Neuronal stem cell (in vitro differentiated cells): ENCODE data around the gene FANCM. TPM values are rescaled to one million over a fixed set of nuclear protein-coding genes. Genes with fewer than 3 reads are reported as not detected.
A peak's percentile ranks its signal among the peaks of the same experiment; 100 is the strongest.

Experiments used
- DNase-seq: peaks from one replicate; pipeline ENCODE4 v3.0.0-alpha.2; 2013; ENCODE audit warnings: low spot score
- H2AFZ ChIP-seq: one replicate; pipeline ENCODE4 v1.6.1; 2013; ENCODE audit warnings: mild to moderate bottlenecking, low read length, inconsistent platforms
- H2AK5ac ChIP-seq: 2 replicates; pipeline ENCODE4 v1.6.1; 2013; ENCODE audit warnings: low read depth, mild to moderate bottlenecking, inconsistent platforms, low read length, moderate library complexity, mixed read lengths
- H2BK120ac ChIP-seq: 2 replicates; pipeline ENCODE4 v1.6.1; 2013; ENCODE audit warnings: low read depth, mild to moderate bottlenecking, inconsistent platforms, low read length, moderate library complexity, mixed read lengths
- H2BK12ac ChIP-seq: one replicate; pipeline ENCODE4 v1.6.1; 2013; ENCODE audit warnings: low read length, inconsistent platforms
- H2BK15ac ChIP-seq: 2 replicates; pipeline ENCODE4 v1.6.1; 2013; ENCODE audit warnings: mild to moderate bottlenecking, low read length, inconsistent platforms, mixed read lengths
- H2BK5ac ChIP-seq: one replicate; pipeline ENCODE4 v1.6.1; 2013; ENCODE audit warnings: inconsistent platforms, mild to moderate bottlenecking, low read length, moderate library complexity
- H3K14ac ChIP-seq: one replicate; pipeline ENCODE4 v1.6.1; 2013; ENCODE audit warnings: low read length, inconsistent platforms
- H3K18ac ChIP-seq: 2 replicates; pipeline ENCODE4 v1.6.1; 2013; ENCODE audit warnings: low read length, inconsistent platforms
- H3K23ac ChIP-seq: 2 replicates; pipeline ENCODE4 v1.6.1; 2013; ENCODE audit warnings: low read depth, mild to moderate bottlenecking, mixed read lengths, low read length, inconsistent platforms; ENCODE audit not compliant: poor library complexity
- H3K27ac ChIP-seq: replicated peaks from 3 replicates; pipeline ENCODE4 v1.5.1; 2013; ENCODE audit warnings: low read length, inconsistent platforms
- H3K27me3 ChIP-seq, 3 experiments: 2 replicates each; pipeline ENCODE4 v1.6.1; 2013; ENCODE audit warnings: low read length in 3 of 3, mild to moderate bottlenecking in 2 of 3, inconsistent platforms in 1 of 3, low read depth in 1 of 3, mixed read lengths in 1 of 3, moderate library complexity in 1 of 3; ENCODE audit not compliant: control insufficient read depth in 3 of 3, insufficient read depth in 3 of 3
- H3K36me3 ChIP-seq, 2 donors: replicated peaks in 1 of 2; 2 replicates each; pipeline ENCODE4 v1.6.1; 2013; ENCODE audit warnings: low read length in 2 of 2; ENCODE audit not compliant: control insufficient read depth in 2 of 2, insufficient read depth in 2 of 2
- H3K4ac ChIP-seq: 2 replicates; pipeline ENCODE4 v1.6.1; 2013; ENCODE audit warnings: inconsistent platforms, mild to moderate bottlenecking, low read length, moderate library complexity
- H3K4me1 ChIP-seq, 2 donors: 1 replicate in 1 of 2; 2 replicates in 1 of 2; pipeline ENCODE4 v1.6.1; 2013; ENCODE audit warnings: low read length in 2 of 2, low read depth in 1 of 2; ENCODE audit not compliant: control insufficient read depth in 2 of 2, insufficient read depth in 1 of 2
- H3K4me2 ChIP-seq: one replicate; pipeline ENCODE4 v1.6.1; 2013; ENCODE audit warnings: mild to moderate bottlenecking, low read length, inconsistent platforms; ENCODE audit not compliant: insufficient read depth, poor library complexity, severe bottlenecking
- H3K4me3 ChIP-seq, 2 donors: 2 replicates each; pipeline ENCODE4 v1.5.1; 2013; ENCODE audit warnings: low read length in 2 of 2, mild to moderate bottlenecking in 2 of 2, inconsistent platforms in 1 of 2, moderate library complexity in 1 of 2
- H3K79me1 ChIP-seq: one replicate; pipeline ENCODE4 v1.6.1; 2013; ENCODE audit warnings: low read depth, mild to moderate bottlenecking, inconsistent platforms, low read length, moderate library complexity
- H3K9ac ChIP-seq: one replicate; pipeline ENCODE4 v1.6.1; 2013; ENCODE audit warnings: mild to moderate bottlenecking, low read depth, low read length, inconsistent platforms; ENCODE audit not compliant: poor library complexity
- H3K9me3 ChIP-seq, 2 donors: replicated peaks in 1 of 2; 2 replicates each; pipeline versions ENCODE3 to v1.6.1; 2013; ENCODE audit warnings: low read length in 2 of 2, mild to moderate bottlenecking in 2 of 2, inconsistent platforms in 1 of 2, low read depth in 1 of 2, mixed read lengths in 1 of 2, moderate library complexity in 1 of 2; ENCODE audit not compliant: control insufficient read depth in 2 of 2, insufficient read depth in 1 of 2
- H4K8ac ChIP-seq: one replicate; pipeline ENCODE4 v1.6.1; 2013; ENCODE audit warnings: low read depth, mild to moderate bottlenecking, inconsistent platforms, low read length, moderate library complexity
- H4K91ac ChIP-seq: one replicate; pipeline ENCODE4 v1.6.1; 2013; ENCODE audit warnings: low read length, low read depth, mild to moderate bottlenecking, inconsistent platforms; ENCODE audit not compliant: poor library complexity
- WGBS, 2 donors: extraction: QIAGEN DNeasy Blood & Tissue Kit; methylation state at CpG; one replicate each; pipeline ENCODE4 v1.1.7; 2013; ENCODE audit warnings: missing lambda C conversion rate in 2 of 2, mixed read lengths in 1 of 2; ENCODE audit not compliant: insufficient read length in 2 of 2, insufficient replicate concordance in 1 of 2; ENCODE audit errors: extremely low coverage in 2 of 2; 5-methylcytosine and 5-hydroxymethylcytosine counted together
- small RNA-seq: library from polyadenylated mRNA; stranded (forward); fragments of <200 nt; extraction: miRNeasy Mini kit (QIAGEN cat#:217004); gene quantifications from one replicate; pipeline ENCODE3, GENCODE V24; 2013; ENCODE audit not compliant: insufficient read depth

FANCM gene

DNA sequence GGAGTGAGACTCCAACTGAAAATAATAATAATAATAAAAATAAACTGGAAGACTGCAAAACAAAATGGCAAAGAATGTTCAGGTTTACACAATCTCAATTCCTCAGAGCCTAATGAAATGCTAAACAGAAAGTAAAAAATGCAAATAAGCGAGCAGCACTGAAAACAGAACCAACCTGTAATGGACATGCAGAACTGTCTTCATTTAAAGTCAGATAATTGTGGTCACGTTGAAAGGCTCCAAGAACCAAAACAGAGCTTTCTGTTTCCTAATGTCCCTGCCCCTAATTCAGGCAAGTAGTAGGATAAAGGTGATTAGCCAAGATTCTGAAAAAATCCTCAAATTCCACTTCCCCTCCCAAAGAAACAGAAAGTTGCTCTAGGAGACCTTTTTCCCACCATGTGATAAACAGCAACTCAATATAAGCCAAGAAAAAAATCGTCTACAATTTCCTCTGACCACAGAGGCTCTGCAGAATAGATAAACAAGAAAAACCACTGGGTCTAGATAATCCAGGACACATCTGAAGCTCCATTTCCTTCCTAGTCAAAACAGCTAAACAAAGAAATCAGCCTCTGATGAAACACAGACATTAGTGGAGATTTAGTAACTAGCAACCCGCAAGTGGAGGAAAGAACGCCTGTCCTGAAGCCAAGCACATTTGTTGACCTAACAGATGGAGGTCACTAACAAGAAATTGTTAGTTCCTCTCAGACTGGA, 114.3 kb downstream of the FANCM start:
- Histone ChIP-seq H3K79me1 (no peaks in the 10 kb centered on the region), H2AFZ (no peak overlapping the region), H3K4me2 (no peak overlapping the region), H2AK5ac (no peak overlapping the region), H2BK5ac (no peak overlapping the region), H3K4me1 (no peaks in the 10 kb centered on the region), H3K4ac (no peak overlapping the region), H3K9ac (no peak overlapping the region), H3K23ac (no peak overlapping the region), H4K91ac (no peak overlapping the region), H4K8ac (no peak overlapping the region), H2BK15ac (no peak overlapping the region), H3K27ac (no peak overlapping the region), H3K18ac (no peak overlapping the region), H3K14ac (no peak overlapping the region), H3K9me3 (peaks cover 4 to 19% of the 10 kb centered on the region in 2 donors), H3K4me3 (no peak overlapping the region), H3K36me3 (peaks cover 0 to 22% of the 10 kb centered on the region in 2 donors), H3K27me3 (no peaks in the 10 kb centered on the region), H2BK12ac (no peak overlapping the region), H2BK120ac (no peak overlapping the region)
- DNase-seq: no peak
- no CpG with 5 or more reads among the region's 5 CpGs for WGBS, 2 donors

Small RNA genes within 50 kb of the gene (small RNA-seq; reads per million reads assigned to genes)
- not detected for gene RF00151
- 199 reads per million, percentile 97 among the genes with 10 or more reads in this experiment for gene SNORD127
